HepG2 (cell line): ENCODE measurements around the gene EPHA6. TPM values are rescaled to one million over a fixed set of nuclear protein-coding genes. Genes with fewer than 3 reads are reported as not detected.

Experiments
- ATAC-seq: fragments of 200-7000 bp; cut with Tn5 transposase; 3 replicates; pipeline ENCODE4 v1.9.1; 2020; ENCODE audit warnings: mild to moderate bottlenecking, moderate library complexity
- BruUV-seq: library from RNA; stranded (reverse); fragments of 400-500 nt; replicated peaks from 2 replicates; lab custom pipeline; 2021; lab: Mats Ljungman, UMichigan
- CTCF ChIA-PET: fragments of 300-600 bp; formaldehyde crosslinking; extraction: SDS; loops from one replicate; lab custom pipeline; 2021; ENCODE audit warnings: low total read pairs, inconsistent platforms, low intra/inter-chr PET ratio; lab: Yijun Ruan, JAX
- POLR2A ChIA-PET: fragments of 350-600 bp; sonication (Branson Sonifier 250); formaldehyde crosslinking; loops from one replicate; lab custom pipeline; 2020; ENCODE audit warnings: antibody characterized with exemption, inconsistent platforms; lab: Yijun Ruan, JAX
- DNase-seq: peaks from one replicate; pipeline ENCODE4 v3.0.0-alpha.2; 2015; ENCODE audit warnings: low spot score
- FAIRE-seq: peaks from 3 replicates; lab custom pipeline; 2011; peaks lifted over from hg19 to GRCh38; lab: Jason Lieb, UNC
- H2AFZ ChIP-seq: one replicate; pipeline ENCODE4 v1.6.1; 2011; ENCODE audit warnings: low read length, inconsistent platforms
- H3K27ac ChIP-seq: fragments of 300-600 bp; 3 replicates; pipeline ENCODE4 v1.8.0; 2011; ENCODE audit warnings: mixed run types, mild to moderate bottlenecking, mixed read lengths, low read length, inconsistent platforms; ENCODE audit not compliant: insufficient read depth; ENCODE audit errors: extremely low read length
- H3K27me3 ChIP-seq, 2 experiments: fragments of 200-600 bp in 1 of 2; 2 replicates in 1 of 2; 3 replicates in 1 of 2; pipeline versions ENCODE4 v1.6.0 to v1.8.0; 2011; ENCODE audit warnings: low read length in 2 of 2, mild to moderate bottlenecking in 2 of 2, moderate library complexity in 2 of 2, inconsistent platforms in 1 of 2; ENCODE audit not compliant: insufficient read depth in 2 of 2, control insufficient read depth in 1 of 2
- H3K36me3 ChIP-seq, 2 experiments: fragments of 200-600 bp in 1 of 2; replicated peaks in 1 of 2; 2 replicates in 1 of 2; 3 replicates in 1 of 2; pipeline versions ENCODE4 v1.5.1 to v1.8.0; 2011; ENCODE audit warnings: low read length in 2 of 2, inconsistent platforms in 1 of 2; ENCODE audit not compliant: insufficient read depth in 2 of 2, control insufficient read depth in 1 of 2
- H3K4me1 ChIP-seq: 2 replicates; pipeline ENCODE4 v1.5.1; 2012; ENCODE audit warnings: low read length, inconsistent platforms; ENCODE audit not compliant: insufficient read depth
- H3K4me2 ChIP-seq: 2 replicates; pipeline ENCODE4 v1.6.0; 2011; ENCODE audit warnings: low read depth, low read length, inconsistent platforms
- H3K4me3 ChIP-seq, 3 experiments: fragments of 200-600 bp in 1 of 3; sonication (generic), shearing (Covaris generic) in 1 of 3; replicated peaks in 1 of 3; 2 replicates each; pipeline ENCODE4 v1.5.1; 2011 to 2016; ENCODE audit warnings: low read length in 3 of 3, inconsistent platforms in 2 of 3, low read depth in 2 of 3, mild to moderate bottlenecking in 2 of 3, control low read depth in 1 of 3, mixed read lengths in 1 of 3; ENCODE audit not compliant: insufficient read depth in 1 of 3
- H3K79me2 ChIP-seq: one replicate; pipeline ENCODE4 v1.6.1; 2011; ENCODE audit warnings: low read length, inconsistent platforms; ENCODE audit not compliant: insufficient read depth
- H3K9ac ChIP-seq: 2 replicates; pipeline ENCODE4 v1.6.0; 2011; ENCODE audit warnings: mild to moderate bottlenecking, low read depth, low read length, inconsistent platforms; ENCODE audit not compliant: insufficient read depth
- H3K9me3 ChIP-seq: 2 replicates; pipeline ENCODE4 v1.5.1; 2012; ENCODE audit warnings: mild to moderate bottlenecking, low read length
- H4K20me1 ChIP-seq: 2 replicates; pipeline ENCODE4 v1.6.0; 2011; ENCODE audit warnings: inconsistent platforms, mild to moderate bottlenecking, low read length, moderate library complexity; ENCODE audit not compliant: insufficient read depth
- HNRNPLL ChIP-seq: fragments of 200-400 bp; formaldehyde crosslinking; IDR thresholded peaks from 2 replicates; pipeline ENCODE4 v1.6.1; 2017; ENCODE audit warnings: mild to moderate bottlenecking, low read depth, low read length; ENCODE audit not compliant: poor library complexity, severe bottlenecking
- PLSCR1 ChIP-seq: sonication (generic); formaldehyde crosslinking; IDR thresholded peaks from 2 replicates; pipeline ENCODE4 v1.5.0; 2020; ENCODE audit warnings: missing genetic modification reagents, mild to moderate bottlenecking, borderline replicate concordance
- TEF ChIP-seq: sonication (generic); formaldehyde crosslinking; IDR thresholded peaks from 2 replicates; pipeline ENCODE4 v1.5.0; 2020; ENCODE audit warnings: missing genetic modification reagents
- TOPORS ChIP-seq: sonication (generic); formaldehyde crosslinking; IDR thresholded peaks from 2 replicates; pipeline ENCODE4 v1.8.0; 2023; ENCODE audit warnings: mild to moderate bottlenecking, missing genetic modification reagents
- ZNF205 ChIP-seq: IDR thresholded peaks from 2 replicates; pipeline ENCODE4 v1.6.1; 2018; ENCODE audit warnings: missing biosample characterization, missing genetic modification reagents
- ZNF33A ChIP-seq: sonication (generic); formaldehyde crosslinking; IDR thresholded peaks from 2 replicates; pipeline ENCODE4 v1.5.1; 2020; ENCODE audit warnings: missing genetic modification reagents, mild to moderate bottlenecking, moderate library complexity, borderline replicate concordance
- ZNF468 ChIP-seq: sonication (generic); formaldehyde crosslinking; IDR thresholded peaks from 2 replicates; pipeline ENCODE4 v1.8.0; 2022; ENCODE audit warnings: mild to moderate bottlenecking, moderate library complexity, missing genetic modification reagents
- ZNF549 ChIP-seq: sonication (generic); formaldehyde crosslinking; IDR thresholded peaks from 2 replicates; pipeline ENCODE4 v1.5.0; 2020; ENCODE audit warnings: missing genetic modification reagents
- ZNF552 ChIP-seq: sonication (generic); formaldehyde crosslinking; IDR thresholded peaks from 2 replicates; pipeline ENCODE4 v1.9.0; 2022; ENCODE audit warnings: missing genetic modification reagents, mild to moderate bottlenecking, borderline replicate concordance
- WGBS: methylation state at CpG from one replicate; pipeline ENCODE4 v1.1.6; 2017; ENCODE audit warnings: low lambda C conversion rate; 5-methylcytosine and 5-hydroxymethylcytosine counted together
- in situ Hi-C: cut with HindIII; loops from 2 replicates; pipeline ENCODE4 v1.10.0; 2017; ENCODE audit warnings: low pct_unique_long_range_greater_than_20kb; ENCODE audit not compliant: extremely low pct_ligation_motif_present
- intact Hi-C: fragments of 100-400 bp; cut with micrococcal nuclease; formaldehyde crosslinking; loops from one replicate; pipeline ENCODE4 v1.10.0; 2022; ENCODE audit not compliant: unreplicated experiment
- polyA plus RNA-seq, 8 experiments: library from polyadenylated mRNA; depleted of rRNA in 3 of 8; stranded (reverse) in 7 of 8; unstranded in 1 of 8; fragments of >200 nt; fragmentation: Illumina TruSeq in 4 of 8; extraction: Trizol in 4 of 8; gene quantifications; 2 replicates each; pipeline versions ENCODE4 v1.2.1 to v1.2.3, GENCODE V29; 2011 to 2016; ENCODE audit warnings: low read depth in 4 of 8, missing spikeins in 1 of 8, mixed read lengths in 1 of 8; ENCODE audit not compliant: insufficient read depth in 1 of 8
- total RNA-seq, 5 experiments: library from RNA; depleted of rRNA; stranded (reverse); fragments of >200 nt; fragmentation: Illumina TruSeq; extraction: Trizol; gene quantifications; 2 replicates each; pipeline ENCODE4 v1.2.3, GENCODE V29; 2016; ENCODE audit warnings: low read depth in 1 of 5

Gene EPHA6
- total and polyA plus RNA-seq, 2 of the 13 experiments (the other 11 are each of a cell fraction or from before 2014, with no cell fraction given) = not detected

GRCh38 chr3:97257942-97258697 is 443.7 kb downstream of the EPHA6 start:
- WGBS = 0% methylated on average over 1 of the region's 1 CpG
- no peak overlapping the region for H2AFZ ChIP-seq
- H3K9ac ChIP-seq = no peak overlapping the region
- in situ Hi-C loops (no loop called here), intact Hi-C loops (no loop called here)
- H3K79me2 ChIP-seq = no peaks in the 10 kb centered on the region
- H3K9me3 ChIP-seq = no peaks in the 10 kb centered on the region
- CTCF ChIA-PET = no interaction called here
- no peak for FAIRE-seq
- H3K27me3 ChIP-seq = no peaks in the 10 kb centered on the region; a peak in 1 of 5 replicates
- no peak overlapping the region for H3K4me2 ChIP-seq
- no TSS peak for BruUV-seq
- TF ChIP-seq HNRNPLL = no peak
- TF ChIP-seq TOPORS (CRISPR knock-in tag) = no peak
- TF ChIP-seq ZNF468 (CRISPR knock-in tag) = no peak
- no peak for TF ChIP-seq ZNF552 (CRISPR knock-in tag)
- no peak for TF ChIP-seq TEF (CRISPR knock-in tag)
- no peak for TF ChIP-seq ZNF205 (CRISPR knock-in tag)
- no peak for TF ChIP-seq ZNF33A
- no peak for TF ChIP-seq ZNF549 (CRISPR knock-in tag)
- no peak for TF ChIP-seq PLSCR1
- TF ChIP-seq, all 625 proteins: peak for 0
- DNase-seq (no peak), ATAC-seq (no peak)
- POLR2A ChIA-PET = no interaction called here
- Histone ChIP-seq H3K4me1 (no peaks in the 10 kb centered on the region), H3K27ac (no peak overlapping the region), H3K36me3 (no peaks in the 10 kb centered on the region), H4K20me1 (no peaks in the 10 kb centered on the region), H3K4me3 (no peak overlapping the region)
